Bronchial epithelial cell (primary cell): Measurements from ENCODE around the gene GINM1. TPM values are rescaled to one million over a fixed set of nuclear protein-coding genes. Genes with fewer than 3 reads are reported as not detected.

ENCODE experiments used
- DNase-seq: peaks from one replicate; pipeline ENCODE4 v3.0.0-alpha.2; 2010; ENCODE audit warnings: low read depth
- FAIRE-seq: peaks from 2 replicates; lab custom pipeline; 2011; peaks lifted over from hg19 to GRCh38; lab: Jason Lieb, UNC
- H3K27me3 ChIP-seq: 2 replicates; pipeline ENCODE4 v1.5.1; 2011; ENCODE audit warnings: low read length; ENCODE audit not compliant: control insufficient read depth, insufficient read depth
- H3K36me3 ChIP-seq: 2 replicates; pipeline ENCODE4 v1.5.1; 2011; ENCODE audit warnings: low read length; ENCODE audit not compliant: control insufficient read depth, insufficient read depth
- H3K4me3 ChIP-seq: 2 replicates; pipeline ENCODE4 v1.5.1; 2011; ENCODE audit warnings: mild to moderate bottlenecking, low read depth, low read length, control low read depth
- CTCF ChIP-seq: IDR thresholded peaks from 2 replicates; pipeline ENCODE4 v1.5.1; 2011; ENCODE audit warnings: mild to moderate bottlenecking, moderate library complexity, low read length, control low read depth, inconsistent platforms; ENCODE audit not compliant: insufficient read depth, severe bottlenecking
- total RNA-seq: library from RNA; depleted of rRNA; stranded (reverse); fragments of >200 nt; gene quantifications from 2 replicates; pipeline ENCODE4 v1.2.1, GENCODE V29; 2014

Gene GINM1
- total RNA-seq = 30.8 and 41.2 TPM in 2 replicates

- no peak for FAIRE-seq
- Histone ChIP-seq H3K36me3 (no peaks in the 10 kb centered on the region), H3K4me3 (peak within 1 kb of the TSS; percentile 71), H3K27me3 (no peaks in the 10 kb centered on the region)
- DNase-seq = peak; percentile 88
- peak; percentile 69 for TF ChIP-seq CTCF
Observed at GRCh38 chr6:149565527-149566409, at the start of gene GINM1. TSS of gene GINM1 (plus strand) at chr6:149566375. CDS start at chr6:149566415, 40 bp downstream.

DNA sequence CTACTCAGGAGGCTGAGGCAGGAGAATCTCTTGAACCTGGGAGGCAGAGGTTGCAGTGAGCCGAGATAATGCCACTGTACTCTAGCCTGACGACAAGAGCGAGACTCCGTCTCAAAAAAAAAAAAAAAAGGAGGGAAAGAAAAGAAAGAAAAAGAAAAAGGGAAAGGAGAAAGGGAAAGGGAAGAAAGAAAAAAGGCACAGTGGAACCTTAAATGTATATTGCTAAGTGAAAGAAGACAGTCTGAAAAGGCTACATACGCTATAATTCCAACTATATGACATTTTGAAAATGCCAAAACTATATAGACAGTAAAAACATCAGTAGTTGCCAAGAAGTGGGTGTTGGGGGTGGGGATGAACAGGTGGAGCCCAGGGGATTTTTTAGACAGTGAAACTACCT is 36.5 kb upstream of the GINM1 start:
- H3K27me3 ChIP-seq = no peaks in the 10 kb centered on the region
- no peak for TF ChIP-seq CTCF
- H3K36me3 ChIP-seq = peaks cover 6% of the 10 kb centered on the region

GRCh38 chr6:149534742-149535141 is 31.4 kb upstream of the GINM1 start:
- Histone ChIP-seq H3K4me3 (no peak overlapping the region), H3K36me3 (peaks cover 12% of the 10 kb centered on the region), H3K27me3 (no peaks in the 10 kb centered on the region)
- DNase-seq (no peak), FAIRE-seq (no peak)
- TF ChIP-seq CTCF = no peak

More for the DNA sequence above, 36.5 kb upstream of the GINM1 start:
- FAIRE-seq (no peak), DNase-seq (no peak)
- H3K4me3 ChIP-seq = no peak overlapping the region

DNA sequence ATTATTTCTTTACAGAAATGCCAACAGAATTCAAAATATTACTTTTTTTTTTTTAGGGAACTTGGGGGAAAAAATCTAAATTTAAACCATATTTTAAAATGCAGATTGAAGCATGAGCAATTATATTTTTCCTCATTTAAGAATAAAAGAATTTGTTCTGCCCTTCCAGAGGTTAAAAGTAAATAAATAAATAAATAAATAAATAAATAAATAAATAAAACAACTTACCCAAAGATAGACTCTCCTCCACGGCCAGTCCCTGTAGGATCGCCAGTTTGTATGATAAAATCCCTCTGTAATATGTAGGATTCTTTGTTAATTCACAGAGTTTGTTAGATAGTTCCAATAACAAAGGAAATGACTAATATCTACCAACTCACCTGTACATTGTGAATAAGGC is 25.0 kb upstream of the GINM1 start:
- TF ChIP-seq CTCF = no peak

DNA sequence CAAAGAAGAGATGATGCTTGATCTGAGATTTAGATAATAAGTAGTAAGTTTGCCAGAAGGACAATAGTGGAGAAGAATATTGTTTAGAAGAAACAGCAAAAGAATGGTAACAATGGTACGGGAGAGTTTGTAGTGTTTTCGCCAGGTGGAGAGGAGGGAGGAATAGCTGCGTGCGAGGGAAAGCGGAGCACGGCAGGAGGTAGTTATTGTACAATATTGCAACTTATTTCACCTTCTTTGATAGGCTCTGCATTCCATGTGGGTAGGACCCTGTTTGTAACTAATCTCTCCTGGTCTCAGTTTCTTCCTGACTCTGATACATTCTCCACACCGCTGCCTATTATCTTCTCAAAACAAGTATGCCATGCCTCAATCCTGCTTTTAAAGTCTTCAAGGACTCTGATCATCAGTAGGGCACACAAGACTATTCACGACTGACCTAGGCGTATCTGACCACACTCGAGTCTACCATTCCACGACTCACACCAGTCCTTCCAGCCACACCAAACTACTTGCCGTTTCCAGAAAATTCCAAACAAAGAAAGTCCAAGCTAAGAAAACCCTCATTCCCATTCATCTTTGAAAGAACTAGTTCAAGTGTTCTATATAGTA is 21.4 kb upstream of the GINM1 start:
- Histone ChIP-seq H3K4me3 (peak overlapping the region; percentile 65), H3K36me3 (peaks cover 3% of the 10 kb centered on the region), H3K27me3 (no peaks in the 10 kb centered on the region)
- no peak for DNase-seq
- no peak for TF ChIP-seq CTCF
- no peak for FAIRE-seq

More for the DNA sequence above, 25.0 kb upstream of the GINM1 start:
- FAIRE-seq (no peak), DNase-seq (no peak)
- no peaks in the 10 kb centered on the region for H3K27me3 ChIP-seq
- no peak overlapping the region for H3K4me3 ChIP-seq
- peaks cover 9% of the 10 kb centered on the region for H3K36me3 ChIP-seq
